HCT116 (cell line): ENCODE measurements around the gene ARHGAP18. TPM values are rescaled to one million over a fixed set of nuclear protein-coding genes. Genes with fewer than 3 reads are reported as not detected.
A peak's percentile ranks its signal among the peaks of the same experiment; 100 is the strongest.

Experiments
- ATAC-seq: fragments of 200-7000 bp; cut with Tn5 transposase; 2 replicates; pipeline ENCODE4 v1.9.1; 2020; ENCODE audit warnings: mild to moderate bottlenecking, moderate library complexity
- BruUV-seq: library from RNA; stranded (reverse); fragments of 400-500 nt; replicated peaks from 2 replicates; lab custom pipeline; 2021; lab: Mats Ljungman, UMichigan
- CTCF ChIA-PET: fragments of 300-600 bp; sonication (Branson Sonifier 250); formaldehyde crosslinking; loops from one replicate; lab custom pipeline; 2021; ENCODE audit warnings: antibody characterized with exemption; lab: Charles Lee
- POLR2A ChIA-PET: fragments of 300-600, 350-600 bp; sonication (Branson Sonifier 250); formaldehyde crosslinking; loops from one replicate; lab custom pipeline; 2021; ENCODE audit warnings: antibody characterized with exemption; lab: Charles Lee
- RAD21 ChIA-PET, 2 experiments: fragments of 300-600 bp; sonication (Branson Sonifier 250); formaldehyde crosslinking; loops; one replicate each; lab custom pipeline; 2023; ENCODE audit warnings: low total read pairs in 2 of 2; ENCODE audit not compliant: uncharacterized antibody in 2 of 2, unreplicated experiment in 2 of 2, low non-redundant PET in 1 of 2; lab: Charles Lee
- DNase-seq: peaks from one replicate; pipeline ENCODE4 v3.0.0-alpha.2; 2010; ENCODE audit warnings: low read depth, low spot score
- H2AFZ ChIP-seq: fragments of 200-600 bp; shearing (Covaris generic), sonication (generic); 2 replicates; pipeline ENCODE4 v1.6.1; 2017; ENCODE audit warnings: low read depth, mixed run types, mixed read lengths, antibody characterized with exemption, low read length; ENCODE audit not compliant: poor library complexity, severe bottlenecking
- H3K27ac ChIP-seq: 2 replicates; pipeline ENCODE4 v1.5.1; 2012; ENCODE audit warnings: low read depth, low read length
- H3K27me3 ChIP-seq: fragments of 200-600 bp; sonication (generic); 2 replicates; pipeline ENCODE4 v1.6.1; 2016; ENCODE audit warnings: mixed run types, low read length, mixed read lengths; ENCODE audit not compliant: insufficient read depth
- H3K36me3 ChIP-seq, 2 experiments: fragments of 200-500 bp in 1 of 2; fragments of 200-600 bp in 1 of 2; sonication (Bioruptor generic) in 1 of 2; sonication (generic) in 1 of 2; 2 replicates each; pipeline versions ENCODE4 v1.5.1 to v1.6.1; 2014 to 2016; ENCODE audit warnings: low read length in 2 of 2, inconsistent platforms in 1 of 2, mixed read lengths in 1 of 2, mixed run types in 1 of 2; ENCODE audit not compliant: insufficient read depth in 2 of 2, control insufficient read depth in 1 of 2
- H3K4me1 ChIP-seq, 2 experiments: fragments of 200-600 bp in 1 of 2; sonication (generic) in 1 of 2; 2 replicates each; pipeline versions ENCODE4 v1.5.1 to v1.6.1; 2012 to 2017; ENCODE audit warnings: low read length in 2 of 2, inconsistent platforms in 1 of 2, mild to moderate bottlenecking in 1 of 2, mixed read lengths in 1 of 2, mixed run types in 1 of 2, moderate library complexity in 1 of 2; ENCODE audit not compliant: insufficient read depth in 2 of 2, control insufficient read depth in 1 of 2
- H3K4me2 ChIP-seq: fragments of 200-600 bp; sonication (generic); 2 replicates; pipeline ENCODE4 v1.6.1; 2017; ENCODE audit warnings: mixed run types, low read length, mixed read lengths
- H3K4me3 ChIP-seq, 2 experiments: fragments of 200-600 bp in 1 of 2; sonication (generic) in 1 of 2; replicated peaks in 1 of 2; 2 replicates each; pipeline ENCODE4 v1.5.1; 2011 to 2016; ENCODE audit warnings: low read length in 2 of 2, control low read depth in 1 of 2, low read depth in 1 of 2, mild to moderate bottlenecking in 1 of 2, mixed read lengths in 1 of 2, mixed run types in 1 of 2
- H3K79me2 ChIP-seq: fragments of 200-600 bp; sonication (generic); 2 replicates; pipeline ENCODE4 v1.6.1; 2017; ENCODE audit warnings: mild to moderate bottlenecking, mixed run types, low read length, moderate library complexity, mixed read lengths; ENCODE audit not compliant: insufficient read depth
- H3K9ac ChIP-seq: fragments of 200-600 bp; sonication (generic); 2 replicates; pipeline ENCODE4 v1.6.1; 2016; ENCODE audit warnings: low read length, mixed read lengths
- H3K9me2 ChIP-seq: fragments of 200-600 bp; sonication (generic), shearing (Covaris generic); 2 replicates; pipeline ENCODE4 v1.6.1; 2017; ENCODE audit warnings: mixed run types, mild to moderate bottlenecking, moderate library complexity; ENCODE audit not compliant: insufficient read depth
- H3K9me3 ChIP-seq, 2 experiments: fragments of 200-500 bp in 1 of 2; fragments of 200-600 bp in 1 of 2; sonication (Bioruptor generic) in 1 of 2; sonication (generic) in 1 of 2; 2 replicates each; pipeline ENCODE4 v1.6.1; 2014 to 2017; ENCODE audit warnings: low read length in 2 of 2, mixed read lengths in 2 of 2, inconsistent platforms in 1 of 2, low read depth in 1 of 2, mild to moderate bottlenecking in 1 of 2, mixed run types in 1 of 2, moderate library complexity in 1 of 2; ENCODE audit not compliant: control insufficient read depth in 1 of 2, insufficient read depth in 1 of 2
- H4K20me1 ChIP-seq: fragments of 200-600 bp; sonication (generic), shearing (Covaris generic); 2 replicates; pipeline ENCODE4 v1.6.1; 2017; ENCODE audit warnings: mixed run types, mild to moderate bottlenecking, moderate library complexity; ENCODE audit not compliant: insufficient read depth
- ATF3 ChIP-seq: IDR thresholded peaks from 2 replicates; pipeline ENCODE4 v1.6.1; 2012
- CEBPB ChIP-seq: IDR thresholded peaks from 2 replicates; pipeline ENCODE4 v1.6.1; 2012; ENCODE audit warnings: low read depth
- CTCF ChIP-seq, 3 experiments: fragments of 200-600 bp in 1 of 3; sonication (generic) in 1 of 3; IDR thresholded peaks in 2 of 3; conservative IDR thresholded peaks in 1 of 3; 2 replicates each; pipeline ENCODE4 v1.5.1; 2012 to 2017; ENCODE audit warnings: low read depth in 2 of 3, low read length in 2 of 3, antibody characterized with exemption in 1 of 3, borderline replicate concordance in 1 of 3, control low read depth in 1 of 3, mild to moderate bottlenecking in 1 of 3, mixed read lengths in 1 of 3, mixed run types in 1 of 3, moderate library complexity in 1 of 3; ENCODE audit not compliant: insufficient read depth in 1 of 3
- EGR1 ChIP-seq: IDR thresholded peaks from 2 replicates; pipeline ENCODE4 v1.6.1; 2012; ENCODE audit warnings: low read depth
- ELF1 ChIP-seq: IDR thresholded peaks from 2 replicates; pipeline ENCODE4 v1.6.1; 2012; ENCODE audit warnings: low read depth, borderline replicate concordance
- EZH2phosphoT487 ChIP-seq: fragments of 200-600 bp; IDR thresholded peaks from 2 replicates; pipeline ENCODE4 v1.6.1; 2018; ENCODE audit warnings: antibody characterized with exemption, borderline replicate concordance
- FOSL1 ChIP-seq: IDR thresholded peaks from 2 replicates; pipeline ENCODE4 v1.6.1; 2012; ENCODE audit warnings: low read depth
- POLR2AphosphoS5 ChIP-seq: IDR thresholded peaks from 2 replicates; pipeline ENCODE4 v1.6.1; 2011; ENCODE audit warnings: mild to moderate bottlenecking, low read depth, low read length, moderate library complexity
- RAD21 ChIP-seq: IDR thresholded peaks from 2 replicates; pipeline ENCODE4 v1.6.1; 2012; ENCODE audit warnings: low read depth, mild to moderate bottlenecking
- SP1 ChIP-seq: IDR thresholded peaks from 2 replicates; pipeline ENCODE4 v1.6.1; 2012; ENCODE audit warnings: low read depth
- TCF7L2 ChIP-seq: IDR thresholded peaks from 2 replicates; pipeline ENCODE4 v1.7.0; 2011; ENCODE audit warnings: borderline replicate concordance, inconsistent platforms; ENCODE audit not compliant: insufficient read depth, insufficient read length; ENCODE audit errors: extremely low read depth
- ZBTB33 ChIP-seq: IDR thresholded peaks from 2 replicates; pipeline ENCODE4 v1.6.1; 2011; ENCODE audit warnings: mild to moderate bottlenecking, low read length, moderate library complexity; ENCODE audit not compliant: insufficient replicate concordance; ENCODE audit errors: extremely low read depth
- ZNF274 ChIP-seq: fragments of 200-500 bp; sonication (Bioruptor generic); IDR thresholded peaks from 2 replicates; pipeline ENCODE4 v1.6.1; 2014; ENCODE audit warnings: mild to moderate bottlenecking, low read depth, low read length, inconsistent platforms
- intact Hi-C: fragments of 100-400 bp; cut with micrococcal nuclease; formaldehyde crosslinking; loops from 2 replicates; pipeline ENCODE4 v1.10.0; 2022
- total RNA-seq: library from RNA; stranded (reverse); gene quantifications from one replicate; pipeline ENCODE4 v1.2.1, GENCODE V29; 2021; ENCODE audit not compliant: unreplicated experiment

Gene ARHGAP18
- total RNA-seq, 1 experiment from 2014 or later, result 70.3 TPM

DNA sequence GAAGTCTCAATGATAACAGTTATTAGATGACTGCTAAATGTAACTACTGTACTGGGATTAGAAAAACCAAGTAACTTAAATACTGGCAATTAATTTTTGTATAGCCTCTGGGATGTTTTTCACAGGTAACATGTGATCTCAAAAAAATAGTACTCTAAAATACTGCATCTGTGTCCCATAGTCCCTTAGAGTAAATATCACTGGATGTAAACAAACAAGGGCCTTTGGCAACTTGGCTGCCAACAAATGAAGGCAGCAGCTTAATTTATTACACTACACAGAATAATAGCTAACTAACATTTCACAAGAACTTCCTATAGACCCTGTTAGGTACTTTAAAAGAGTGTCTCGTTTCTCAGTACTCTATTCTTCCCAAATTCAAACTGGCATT, 14.0 kb downstream of the ARHGAP18 start (continued):
- TF ChIP-seq SP1, result no peak
- no peak for TF ChIP-seq ATF3
- TF ChIP-seq FOSL1, result no peak

DNA sequence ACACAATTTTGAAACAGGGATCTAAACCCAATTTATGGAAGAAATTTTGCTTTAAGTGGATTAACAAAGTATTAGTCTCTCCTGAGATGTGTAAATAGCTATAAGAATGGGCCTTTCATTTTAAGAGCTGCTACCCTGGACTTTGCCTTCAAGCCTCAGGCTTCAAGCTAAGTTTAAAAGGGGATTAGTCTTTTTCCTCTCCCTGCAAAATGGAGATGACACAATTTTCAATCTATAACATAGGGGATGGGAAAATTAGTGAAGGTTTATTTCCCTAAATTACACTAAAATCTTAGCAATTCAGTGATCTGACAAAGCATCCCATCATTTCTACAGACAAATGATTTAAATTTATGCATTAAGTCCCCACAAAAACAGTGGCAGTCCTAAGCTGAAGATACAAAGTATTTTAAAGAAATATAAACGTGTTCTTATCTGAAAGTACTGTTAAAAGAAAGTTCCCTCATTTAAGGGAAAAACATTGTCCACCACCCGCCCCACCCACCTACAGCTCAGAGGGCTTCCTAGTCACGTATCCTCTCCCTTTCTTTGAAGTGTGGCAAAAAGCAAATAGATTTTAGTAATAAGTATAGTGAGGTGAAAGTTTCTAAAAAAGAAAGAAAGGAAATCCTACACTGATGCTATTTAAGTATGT, 14.5 kb downstream of the ARHGAP18 start:
- DNase-seq (no peak), ATAC-seq (no peak)
- Histone ChIP-seq H3K9ac (no peak overlapping the region), H4K20me1 (no peaks in the 10 kb centered on the region), H3K9me2 (no peaks in the 10 kb centered on the region), H3K4me3 (no peak overlapping the region), H3K27me3 (no peaks in the 10 kb centered on the region), H3K36me3 (no peaks in the 10 kb centered on the region), H2AFZ (no peak overlapping the region), H3K4me1 (peaks cover 85 to 92% of the 10 kb centered on the region in 2 experiments), H3K27ac (peak overlapping the region; percentile 17; the same call in 1 of the 2 replicates), H3K4me2 (0 out of 2 replicates have a peak overlapping the region, but pooled peaks have one; percentile 6), H3K79me2 (peaks cover 100% of the 10 kb centered on the region), H3K9me3 (no peaks in the 10 kb centered on the region)
- ChIA-PET RAD21 (no interaction called here), CTCF (interaction anchor here (1.1 to 1.3 kb wide), 2 partner anchors 14 to 80 kb away, joined by 3 read pairs; partner anchors contain the start of gene ARHGAP18), POLR2A (interaction anchor here (1.3 to 1.8 kb wide), 2 partner anchors 12 to 14 kb away, joined by 5 to 9 read pairs; partner anchors contain the start of gene ARHGAP18)
- TF ChIP-seq EZH2phosphoT487 (no peak), RAD21 (no peak), SP1 (no peak)
- intact Hi-C loops, result no loop called here
- no TSS peak for BruUV-seq

DNA sequence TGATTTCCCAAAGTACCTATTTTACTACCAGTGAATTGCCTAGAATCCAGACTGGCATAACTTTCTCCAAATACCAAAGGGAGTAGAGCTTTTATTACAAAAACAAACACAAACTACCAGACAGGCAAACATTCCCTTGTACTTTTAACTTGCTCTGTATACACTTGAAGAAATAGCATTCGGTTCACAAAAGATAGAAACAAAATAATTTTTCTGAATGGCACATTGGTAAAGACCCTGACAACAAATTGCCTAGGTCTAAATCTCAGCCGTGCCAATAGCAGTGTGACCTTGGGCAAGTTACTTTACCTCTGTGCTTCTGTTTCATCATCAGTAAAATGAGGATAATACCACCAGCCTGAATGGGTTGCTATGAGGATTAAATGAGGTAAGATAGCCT, 15.9 kb downstream of the ARHGAP18 start:
- Histone ChIP-seq H3K4me2 (no peak overlapping the region), H3K4me3 (no peak overlapping the region), H3K36me3 (no peaks in the 10 kb centered on the region), H3K9me3 (no peaks in the 10 kb centered on the region), H3K27ac (peak overlapping the region; percentile 97; the same call in 1 of the 2 replicates), H2AFZ (no peak overlapping the region), H3K9me2 (no peaks in the 10 kb centered on the region), H4K20me1 (no peaks in the 10 kb centered on the region), H3K9ac (no peak overlapping the region), H3K27me3 (no peaks in the 10 kb centered on the region), H3K4me1 (peaks cover 86 to 92% of the 10 kb centered on the region in 2 experiments), H3K79me2 (peaks cover 100% of the 10 kb centered on the region)
- ChIA-PET RAD21 (no interaction called here), CTCF (no interaction called here), POLR2A (no interaction called here)
- no peak for DNase-seq
- intact Hi-C loops, result no loop called here
- no TSS peak for BruUV-seq
- no peak for ATAC-seq
- no peak for TF ChIP-seq CEBPB
- no peak for TF ChIP-seq POLR2AphosphoS5
- no peak for TF ChIP-seq ZNF274
- no peak for TF ChIP-seq ZBTB33
- no peak for TF ChIP-seq TCF7L2
- no peak for TF ChIP-seq EZH2phosphoT487
- TF ChIP-seq EGR1, result no peak
- TF ChIP-seq ELF1, result no peak
- TF ChIP-seq CTCF (IDR thresholded peaks at IDR 0.05 in 2 of 3, conservative IDR thresholded peaks at IDR 0.05 in 1 of 3; ENCODE audit: borderline replicate concordance in 1 of 3, insufficient read depth in 1 of 3, low read depth in 2 of 3, low read length in 2 of 3), result no peak
